Activated CD4-positive, alpha-beta T cell treated with anti-CD3 and anti-CD28 coated beads for 48 hours (primary cell): Measurements from ENCODE around the gene ADPRS.

Source experiments
- DNase-seq: peaks from one replicate; pipeline ENCODE4 v3.0.0-alpha.2; 2020

ADPRS gene

GRCh38 chr1:36134505-36135329 is 46.0 kb downstream of the ADPRS start:
- DNase-seq: peak; percentile 54

- DNase-seq: no peak
Measured at GRCh38 chr1:36135330-36135667, 46.6 kb downstream of the ADPRS start.

GRCh38 chr1:36135796-36136195 is 47.1 kb downstream of the ADPRS start:
- DNase-seq: no peak

- no peak for DNase-seq
Measured at GRCh38 chr1:36136535-36136934, 47.8 kb downstream of the ADPRS start.

GRCh38 chr1:36137226-36137625 is 48.5 kb downstream of the ADPRS start:
- no peak for DNase-seq

- DNase-seq: no peak
Measured at GRCh38 chr1:36137776-36138175, 49.1 kb downstream of the ADPRS start.

GRCh38 chr1:36139521-36139920 is 50.8 kb downstream of the ADPRS start:
- DNase-seq: no peak

GRCh38 chr1:36142121-36142520 is 53.4 kb downstream of the ADPRS start:
- no peak for DNase-seq

GRCh38 chr1:36143424-36143823 is 54.7 kb downstream of the ADPRS start:
- no peak for DNase-seq
